ENCODE results near the gene ARPC1A. TPM values are rescaled to one million over a fixed set of nuclear protein-coding genes. Genes with fewer than 3 reads are reported as not detected.
"Not testable (repeated sequence)": the region's sequence is repeated elsewhere in the genome, so short reads cannot be mapped to it uniquely, and the experiment has no call there.

Gene ARPC1A
- total and polyA plus RNA-seq, 2 of the 8 experiments (the other 6 are each of a cell fraction or from before 2014, with no cell fraction given), result 123 to 155 TPM

- H3K4me1 ChIP-seq (replicated peaks in 1 of 4; ENCODE audit: control insufficient read depth in 3 of 4, insufficient read depth in 4 of 4, low read length in 3 of 4); H2BK12ac ChIP-seq (ENCODE audit: low read depth, low read length); H2AFZ ChIP-seq (ENCODE audit: low read length); H3K4me3 ChIP-seq (ENCODE audit: extremely low read depth in 1 of 4, insufficient read depth in 2 of 4, low read depth in 3 of 4, low read length in 4 of 4); H3K4me2 ChIP-seq (ENCODE audit: insufficient read depth in 1 of 2, low read depth in 2 of 2, low read length in 2 of 2); H3K14ac ChIP-seq (ENCODE audit: insufficient read length); H3K27ac ChIP-seq (ENCODE audit: low read depth, low read length); DNase-seq (ENCODE audit: low read depth in 1 of 2, low spot score in 2 of 2); H2BK20ac ChIP-seq (ENCODE audit: low read length); H3K36me3 ChIP-seq (ENCODE audit: control insufficient read depth in 2 of 4, insufficient read depth in 4 of 4, low read length in 3 of 4); POLR2A ChIA-PET (ENCODE audit: partially characterized antibody); H2BK15ac ChIP-seq (ENCODE audit: low read length); H2BK120ac ChIP-seq (replicated peaks; ENCODE audit: low read depth, low read length); H3K9ac ChIP-seq (replicated peaks in 1 of 4; ENCODE audit: extremely low read depth in 1 of 4, low read depth in 3 of 4, low read length in 3 of 4); H3K23me2 ChIP-seq (ENCODE audit: low read depth, low read length); FAIRE-seq; H3K18ac ChIP-seq (ENCODE audit: extremely low read depth, low read length); H3K23ac ChIP-seq (ENCODE audit: insufficient read length); H2AK5ac ChIP-seq (ENCODE audit: low read depth, low read length); H3K56ac ChIP-seq (replicated peaks; ENCODE audit: insufficient read length, low read depth, low read length); H4K20me1 ChIP-seq (replicated peaks in 1 of 2; ENCODE audit: control insufficient read depth in 1 of 2, insufficient read depth in 2 of 2, low read length in 2 of 2); H3K79me1 ChIP-seq (ENCODE audit: low read depth, low read length); H2BK5ac ChIP-seq (ENCODE audit: low read depth, low read length); H3K27me3 ChIP-seq (replicated peaks in 1 of 4; ENCODE audit: control insufficient read depth in 3 of 4, extremely low read depth in 1 of 4, insufficient read depth in 3 of 4, low read length in 3 of 4); H4K5ac ChIP-seq (ENCODE audit: insufficient read length, low read depth, low read length); H3K4ac ChIP-seq (replicated peaks; ENCODE audit: insufficient read length, low read depth, low read length); H3K9me3 ChIP-seq (ENCODE audit: insufficient read depth in 2 of 2, low read depth in 1 of 2, low read length in 1 of 2); H4K91ac ChIP-seq (replicated peaks; ENCODE audit: insufficient read length, low read length); H4K8ac ChIP-seq (ENCODE audit: extremely low read depth, insufficient read depth, low read length): not testable (repeated sequence)
- peaks cover 0 to 49% of the 10 kb centered on the region in 2 experiments; a peak in 3 of 4 replicates for H3K79me2 ChIP-seq (ENCODE audit: control insufficient read depth in 1 of 2, insufficient read depth in 2 of 2, low read length in 2 of 2)
- 92% methylated on average over 8 of the region's 8 CpGs; no CpG with 5 or more reads in 1 of the 2 experiments for whole genome bisulfite sequencing, 2 experiments (ENCODE audit: extremely low coverage in 1 of 2, insufficient coverage in 1 of 2, insufficient read length in 1 of 2, insufficient replicate concordance in 2 of 2, low coverage in 1 of 2, low lambda C conversion rate in 2 of 2, missing lambda C conversion rate in 1 of 2)
- CTCF ChIA-PET (ENCODE audit: partially characterized antibody), result interaction anchor here (1.5 kb wide), 1 partner anchor 18 kb away, joined by 8 read pairs; no protein-coding TSS in a partner anchor
Observed at GRCh38 chr7:99330314-99330961, 4.7 kb downstream of the ARPC1A start.
